Prostate gland (tissue), 2 donors: ENCODE data around the gene NEDD9. TPM values are rescaled to one million over a fixed set of nuclear protein-coding genes. Genes with fewer than 3 reads are reported as not detected.

ENCODE experiments used
- DNase-seq: peaks from one replicate; pipeline ENCODE4 v3.0.0-alpha.2; 2019; ENCODE audit warnings: low spot score
- H3K27ac ChIP-seq, 2 donors: fragments of 200-600 bp; sonication (generic); 2 replicates each; pipeline ENCODE4 v1.5.1; 2017 to 2019
- H3K27me3 ChIP-seq: fragments of 200-600 bp; sonication (generic); replicated peaks from 2 replicates; pipeline ENCODE4 v1.5.1; 2019; ENCODE audit not compliant: insufficient read depth
- H3K36me3 ChIP-seq, 2 donors: fragments of 200-600 bp; sonication (generic); 1 replicate in 1 of 2; 2 replicates in 1 of 2; pipeline versions ENCODE4 v1.5.1 to v1.8.1; 2017 to 2019
- H3K4me1 ChIP-seq: fragments of 200-600 bp; sonication (generic); replicated peaks from 2 replicates; pipeline ENCODE4 v1.5.1; 2019
- H3K4me3 ChIP-seq, 2 donors: fragments of 200-600 bp; sonication (generic); 2 replicates each; pipeline ENCODE4 v1.5.1; 2017 to 2019
- H3K9me3 ChIP-seq: fragments of 200-600 bp; sonication (generic); 2 replicates; pipeline ENCODE4 v1.5.1; 2017
- CTCF ChIP-seq, 4 experiments: fragments of 200-600 bp in 2 of 4; fragments of 450-650 bp in 2 of 4; sonication (generic) in 2 of 4; IDR thresholded peaks; 1 replicate in 3 of 4; 2 replicates in 1 of 4; pipeline ENCODE4 v1.5.1; 2016 to 2019; ENCODE audit warnings: antibody characterized with exemption in 4 of 4, mild to moderate bottlenecking in 2 of 4, moderate library complexity in 2 of 4
- POLR2A ChIP-seq: fragments of 450-650 bp; IDR thresholded peaks from one replicate; pipeline ENCODE4 v1.6.1; 2016; ENCODE audit warnings: antibody characterized with exemption, mild to moderate bottlenecking
- POLR2AphosphoS5 ChIP-seq: sonication (generic); formaldehyde crosslinking; IDR thresholded peaks from one replicate; pipeline ENCODE4 v1.6.1; 2017; ENCODE audit warnings: antibody characterized with exemption
- WGBS: methylation state at CpG from one replicate; pipeline ENCODE4 v1.1.5; 2018; 5-methylcytosine and 5-hydroxymethylcytosine counted together
- intact Hi-C: fragments of 100-400 bp; cut with DNase I; formaldehyde crosslinking; loops from one replicate; pipeline ENCODE4 v1.14.2; 2022
- total RNA-seq, 2 donors: library from RNA; depleted of rRNA; stranded (reverse); fragments of >200 nt; gene quantifications; one replicate each; pipeline ENCODE4 v1.1.0, GENCODE V29; 2016

NEDD9 gene
- total RNA-seq, result 10 to 100 TPM; 51.1 to 72.1 TPM

- Histone ChIP-seq H3K9me3 (no peaks in the 10 kb centered on the region), H3K4me3 (peak within 1 kb of the TSS; percentile 53 to 59), H3K36me3 (no peaks in the 10 kb centered on the region), H3K27me3 (no peaks in the 10 kb centered on the region), H3K4me1 (no peaks in the 10 kb centered on the region), H3K27ac (peak within 1 kb of the TSS; percentile 86 to 94)
- peak; percentile 99 for DNase-seq
- intact Hi-C loops, result loop anchor here (5.0 to 10.0 kb wide), 3 partner anchors 45 to 263 kb away; no protein-coding TSS in a partner anchor
- TF ChIP-seq CTCF (IDR thresholded peaks at IDR 0.05), result peak in 1 of 4 experiments; percentile 11
- peak; percentile 100 for TF ChIP-seq POLR2A
- peak; percentile 100 for TF ChIP-seq POLR2AphosphoS5
- WGBS, result under 1% methylated on average over 24 of the region's 24 CpGs
These were observed at the start of gene NEDD9 for GRCh38 chr6:11232193-11232769. Gene NEDD9 (minus strand): TSS chr6:11232668. CDS start chr6:11232515, 153 bp downstream.

GRCh38 chr6:11282245-11282644 lies 49.8 kb upstream of the NEDD9 start:
- intact Hi-C loops, result no loop called here
- no peaks in the 10 kb centered on the region for H3K9me3 ChIP-seq
- WGBS, result 89% methylated on average over 2 of the region's 2 CpGs
- H3K27ac ChIP-seq, result no peak overlapping the region
- no peak for DNase-seq
- no peak overlapping the region for H3K4me3 ChIP-seq
- TF ChIP-seq POLR2A (no peak), POLR2AphosphoS5 (no peak), CTCF (IDR thresholded peaks at IDR 0.05) (no peak)
- H3K27me3 ChIP-seq, result no peaks in the 10 kb centered on the region
- H3K36me3 ChIP-seq, result no peaks in the 10 kb centered on the region
- H3K4me1 ChIP-seq, result peaks cover under 1% of the 10 kb centered on the region

GRCh38 chr6:11280394-11280793 lies 47.9 kb upstream of the NEDD9 start:
- H3K4me1 ChIP-seq, result peaks cover 11% of the 10 kb centered on the region
- H3K36me3 ChIP-seq, result no peaks in the 10 kb centered on the region
- peak overlapping the region in 1 of 2 donors; percentile 37 for H3K27ac ChIP-seq
- TF ChIP-seq POLR2AphosphoS5 (no peak), POLR2A (no peak), CTCF (IDR thresholded peaks at IDR 0.05) (no peak)
- no peaks in the 10 kb centered on the region for H3K27me3 ChIP-seq
- no peaks in the 10 kb centered on the region for H3K9me3 ChIP-seq
- WGBS, result 95% methylated on average over 4 of the region's 4 CpGs
- no peak overlapping the region for H3K4me3 ChIP-seq
- no peak for DNase-seq
- intact Hi-C loops, result no loop called here

GRCh38 chr6:11279284-11279689 lies 46.8 kb upstream of the NEDD9 start:
- Histone ChIP-seq H3K27ac (peak overlapping the region in 1 of 2 donors; percentile 37), H3K36me3 (no peaks in the 10 kb centered on the region), H3K27me3 (no peaks in the 10 kb centered on the region), H3K9me3 (no peaks in the 10 kb centered on the region), H3K4me3 (no peak overlapping the region), H3K4me1 (peaks cover 11% of the 10 kb centered on the region)
- 68% methylated on average over 17 of the region's 17 CpGs for WGBS
- TF ChIP-seq POLR2A (no peak), CTCF (IDR thresholded peaks at IDR 0.05) (no peak), POLR2AphosphoS5 (peak; percentile 54)
- intact Hi-C loops, result loop anchor here (5.0 kb wide), 2 partner anchors 47 to 88 kb away; partner anchors contain the start of gene NEDD9
- DNase-seq, result no peak

GRCh38 chr6:11278207-11278559 lies 45.7 kb upstream of the NEDD9 start:
- WGBS, result 90% methylated on average over 6 of the region's 6 CpGs
- peak overlapping the region; percentile 6 to 46 for H3K27ac ChIP-seq
- TF ChIP-seq POLR2AphosphoS5 (no peak), CTCF (IDR thresholded peaks at IDR 0.05) (no peak), POLR2A (no peak)
- H3K9me3 ChIP-seq, result no peaks in the 10 kb centered on the region
- peaks cover 11% of the 10 kb centered on the region for H3K4me1 ChIP-seq
- H3K36me3 ChIP-seq, result no peaks in the 10 kb centered on the region
- intact Hi-C loops, result loop anchor here (5.0 kb wide), 2 partner anchors 46 to 89 kb away; partner anchors contain the start of gene NEDD9
- H3K4me3 ChIP-seq, result no peak overlapping the region
- H3K27me3 ChIP-seq, result no peaks in the 10 kb centered on the region
- no peak for DNase-seq
